ENCODE measurements around the gene AKAP8.

DNA sequence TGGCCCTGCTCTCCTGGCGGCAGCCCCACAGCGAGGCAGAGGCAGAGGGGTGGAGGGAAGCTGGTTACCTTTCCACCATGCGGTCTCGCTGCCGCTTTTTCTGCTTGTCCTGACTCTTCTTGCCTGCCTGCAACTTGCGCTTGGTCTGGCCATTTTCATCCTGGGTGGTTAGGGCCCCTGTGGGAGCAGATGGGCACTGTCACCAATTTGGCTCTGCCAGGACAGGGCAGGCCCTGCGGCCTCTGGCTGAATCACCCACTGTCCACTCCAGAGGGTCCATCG lies 19.6 kb upstream of the AKAP8 start:
- TF ChIP-seq, protein P1, sequence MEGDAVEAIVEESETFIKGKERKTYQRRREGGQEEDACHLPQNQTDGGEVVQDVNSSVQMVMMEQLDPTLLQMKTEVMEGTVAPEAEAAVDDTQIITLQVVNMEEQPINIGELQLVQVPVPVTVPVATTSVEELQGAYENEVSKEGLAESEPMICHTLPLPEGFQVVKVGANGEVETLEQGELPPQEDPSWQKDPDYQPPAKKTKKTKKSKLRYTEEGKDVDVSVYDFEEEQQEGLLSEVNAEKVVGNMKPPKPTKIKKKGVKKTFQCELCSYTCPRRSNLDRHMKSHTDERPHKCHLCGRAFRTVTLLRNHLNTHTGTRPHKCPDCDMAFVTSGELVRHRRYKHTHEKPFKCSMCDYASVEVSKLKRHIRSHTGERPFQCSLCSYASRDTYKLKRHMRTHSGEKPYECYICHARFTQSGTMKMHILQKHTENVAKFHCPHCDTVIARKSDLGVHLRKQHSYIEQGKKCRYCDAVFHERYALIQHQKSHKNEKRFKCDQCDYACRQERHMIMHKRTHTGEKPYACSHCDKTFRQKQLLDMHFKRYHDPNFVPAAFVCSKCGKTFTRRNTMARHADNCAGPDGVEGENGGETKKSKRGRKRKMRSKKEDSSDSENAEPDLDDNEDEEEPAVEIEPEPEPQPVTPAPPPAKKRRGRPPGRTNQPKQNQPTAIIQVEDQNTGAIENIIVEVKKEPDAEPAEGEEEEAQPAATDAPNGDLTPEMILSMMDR (IDR thresholded peaks at IDR 0.05) = no peak
- no peak for TF ChIP-seq POLR2A (IDR thresholded peaks at IDR 0.05)
